Body of pancreas (tissue), 4 donors: ENCODE results near the gene NR6A1. TPM values are rescaled to one million over a fixed set of nuclear protein-coding genes. Genes with fewer than 3 reads are reported as not detected.

Source experiments
- ATAC-seq: fragments of 150-250 bp; one replicate; pipeline ENCODE4 v1.9.1; 2016
- DNase-seq, 4 donors: peaks; one replicate each; pipeline ENCODE4 v3.0.0-alpha.2; 2019
- H3K27ac ChIP-seq, 4 donors: fragments of 200-600 bp; sonication (generic); 1 replicate in 3 of 4; 2 replicates in 1 of 4; pipeline versions ENCODE4 v1.5.1 to v1.6.1; 2016 to 2019; ENCODE audit warnings: mild to moderate bottlenecking in 1 of 4, mixed read lengths in 1 of 4, moderate library complexity in 1 of 4
- H3K27me3 ChIP-seq, 2 donors: fragments of 200-600 bp; sonication (generic); one replicate each; pipeline ENCODE4 v1.6.0; 2016; ENCODE audit warnings: mild to moderate bottlenecking in 1 of 2
- H3K36me3 ChIP-seq, 2 donors: fragments of 200-600 bp; sonication (generic); replicated peaks in 1 of 2; 2 replicates each; pipeline ENCODE4 v1.5.1; 2016; ENCODE audit warnings: low read depth in 2 of 2; ENCODE audit not compliant: insufficient read depth in 1 of 2
- H3K4me1 ChIP-seq: fragments of 200-600 bp; sonication (generic); one replicate; pipeline ENCODE4 v1.6.0; 2016
- H3K4me3 ChIP-seq, 2 donors: fragments of 200-600 bp; sonication (generic); 1 replicate in 1 of 2; 2 replicates in 1 of 2; pipeline ENCODE4 v1.5.1; 2016 to 2019
- H3K9me3 ChIP-seq, 3 donors: fragments of 200-600 bp; sonication (generic); 1 replicate in 2 of 3; 2 replicates in 1 of 3; pipeline ENCODE4 v1.5.1; 2016
- CTCF ChIP-seq, 7 experiments: fragments of 450-650 bp in 4 of 7; fragments of 200-600 bp in 3 of 7; sonication (generic) in 3 of 7; IDR thresholded peaks; one replicate each; pipeline ENCODE4 v1.5.1; 2016 to 2019; ENCODE audit warnings: antibody characterized with exemption in 7 of 7
- POLR2A ChIP-seq, 3 donors: fragments of 450-650 bp; IDR thresholded peaks; one replicate each; pipeline ENCODE4 v1.6.1; 2016; ENCODE audit warnings: antibody characterized with exemption in 3 of 3, mild to moderate bottlenecking in 2 of 3
- WGBS, 2 donors: methylation state at CpG; one replicate each; pipeline ENCODE4 v1.1.5; 2017; 5-methylcytosine and 5-hydroxymethylcytosine counted together
- intact Hi-C: fragments of 100-400 bp; cut with DNase I; formaldehyde crosslinking; loops from one replicate; pipeline ENCODE4 v1.15.1; 2023
- total RNA-seq, 2 donors: library from RNA; depleted of rRNA; stranded (reverse); fragments of >200 nt; gene quantifications; one replicate each; pipeline ENCODE4 v1.1.0, GENCODE V29; 2016

Gene NR6A1
- total RNA-seq, 2 donors from 2014 or later, result 3.3 to 3.9 TPM

GRCh38 chr9:124477211-124477647, 293.9 kb downstream of the NR6A1 start:
- H3K36me3 ChIP-seq, result no peaks in the 10 kb centered on the region
- no peak overlapping the region for H3K4me3 ChIP-seq
- no peak for DNase-seq
- WGBS, 2 donors, result 16 to 22% methylated on average over 6 to 19 of the region's 19 CpGs
- H3K27me3 ChIP-seq, result peaks cover 0 to 8% of the 10 kb centered on the region in 2 donors
- no peak for ATAC-seq
- TF ChIP-seq POLR2A (IDR thresholded peaks at IDR 0.05), result no peak
- no peak for TF ChIP-seq CTCF (IDR thresholded peaks at IDR 0.05)
- H3K4me1 ChIP-seq, result peaks cover 5% of the 10 kb centered on the region
- intact Hi-C loops, result no loop called here
- H3K9me3 ChIP-seq, result no peaks in the 10 kb centered on the region
- H3K27ac ChIP-seq, result no peak overlapping the region

- WGBS, 2 donors, result 57 to 64% methylated on average over 6 to 14 of the region's 14 CpGs
These were observed 295.0 kb downstream of the NR6A1 start for GRCh38 chr9:124475868-124476690.

GRCh38 chr9:124475158-124475867, 295.8 kb downstream of the NR6A1 start:
- Histone ChIP-seq H3K27ac (no peak overlapping the region), H3K4me3 (no peak overlapping the region), H3K27me3 (peaks cover 0 to 8% of the 10 kb centered on the region in 2 donors), H3K4me1 (peaks cover 5% of the 10 kb centered on the region), H3K9me3 (no peaks in the 10 kb centered on the region), H3K36me3 (no peaks in the 10 kb centered on the region)
- whole genome bisulfite sequencing, 2 donors, result 59% methylated on average over 9 to 20 of the region's 21 CpGs
- ATAC-seq, result no peak
- TF ChIP-seq POLR2A (IDR thresholded peaks at IDR 0.05) (no peak), CTCF (IDR thresholded peaks at IDR 0.05) (no peak)
- intact Hi-C loops, result no loop called here
- DNase-seq, result no peak

More at GRCh38 chr9:124475868-124476690, 295.0 kb downstream of the NR6A1 start:
- no peak for DNase-seq
- TF ChIP-seq CTCF (IDR thresholded peaks at IDR 0.05) (no peak), POLR2A (IDR thresholded peaks at IDR 0.05) (no peak)
- Histone ChIP-seq H3K4me3 (no peak overlapping the region), H3K9me3 (no peaks in the 10 kb centered on the region), H3K27ac (no peak overlapping the region), H3K4me1 (peaks cover 5% of the 10 kb centered on the region), H3K36me3 (no peaks in the 10 kb centered on the region), H3K27me3 (peaks cover 0 to 8% of the 10 kb centered on the region in 2 donors)
- ATAC-seq, result no peak
- intact Hi-C loops, result no loop called here

- 67 to 70% methylated on average over 4 of the region's 4 CpGs for WGBS, 2 donors
- peaks cover 0 to 8% of the 10 kb centered on the region in 2 donors for H3K27me3 ChIP-seq
- no peaks in the 10 kb centered on the region for H3K36me3 ChIP-seq
- no peak overlapping the region for H3K4me3 ChIP-seq
- no peak overlapping the region for H3K27ac ChIP-seq
- DNase-seq, result no peak
- TF ChIP-seq CTCF (IDR thresholded peaks at IDR 0.05) (no peak), POLR2A (IDR thresholded peaks at IDR 0.05) (no peak)
- intact Hi-C loops, result no loop called here
- no peak for ATAC-seq
- H3K9me3 ChIP-seq, result no peaks in the 10 kb centered on the region
- peaks cover 5% of the 10 kb centered on the region for H3K4me1 ChIP-seq
These were observed 297.0 kb downstream of the NR6A1 start for GRCh38 chr9:124474151-124474550.
